Fibroblast of skin of right biceps (primary cell): ENCODE data around the gene FBL.
"Not testable (repeated sequence)": the region's sequence is repeated elsewhere in the genome, so short reads cannot be mapped to it uniquely, and the experiment has no call there.

Experiments used
- DNase-seq: peaks from one replicate; pipeline ENCODE4 v3.0.0-alpha.2; 2013

Gene FBL

GRCh38 chr19:39875401-39875864 is 29.3 kb upstream of the FBL start:
- not testable (repeated sequence) for DNase-seq

DNA sequence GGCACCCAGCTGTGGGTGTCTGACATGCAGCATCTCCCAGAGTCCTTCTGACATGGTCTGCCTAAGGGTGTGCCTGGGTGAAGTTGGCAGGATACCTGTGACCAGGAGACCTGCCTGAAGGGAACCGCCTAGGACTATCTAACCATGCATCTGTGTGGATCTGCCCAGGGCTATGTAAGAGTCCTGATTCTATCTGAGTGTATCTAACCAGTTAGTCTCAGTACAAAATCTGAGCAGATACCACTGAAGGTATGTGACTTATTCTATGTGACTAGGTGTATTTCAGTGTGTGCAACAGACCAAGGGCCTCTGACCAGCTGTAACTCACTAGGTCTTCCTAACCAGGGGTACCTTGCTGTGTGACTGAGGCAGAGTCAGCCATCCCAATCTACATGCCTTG is 28.2 kb upstream of the FBL start:
- DNase-seq: no peak

GRCh38 chr19:39873385-39873784 is 27.2 kb upstream of the FBL start:
- DNase-seq: no peak

GRCh38 chr19:39871886-39872866 is 26.0 kb upstream of the FBL start:
- no peak for DNase-seq

- no peak for DNase-seq
These were observed 25.2 kb upstream of the FBL start for GRCh38 chr19:39871362-39871761.

DNA sequence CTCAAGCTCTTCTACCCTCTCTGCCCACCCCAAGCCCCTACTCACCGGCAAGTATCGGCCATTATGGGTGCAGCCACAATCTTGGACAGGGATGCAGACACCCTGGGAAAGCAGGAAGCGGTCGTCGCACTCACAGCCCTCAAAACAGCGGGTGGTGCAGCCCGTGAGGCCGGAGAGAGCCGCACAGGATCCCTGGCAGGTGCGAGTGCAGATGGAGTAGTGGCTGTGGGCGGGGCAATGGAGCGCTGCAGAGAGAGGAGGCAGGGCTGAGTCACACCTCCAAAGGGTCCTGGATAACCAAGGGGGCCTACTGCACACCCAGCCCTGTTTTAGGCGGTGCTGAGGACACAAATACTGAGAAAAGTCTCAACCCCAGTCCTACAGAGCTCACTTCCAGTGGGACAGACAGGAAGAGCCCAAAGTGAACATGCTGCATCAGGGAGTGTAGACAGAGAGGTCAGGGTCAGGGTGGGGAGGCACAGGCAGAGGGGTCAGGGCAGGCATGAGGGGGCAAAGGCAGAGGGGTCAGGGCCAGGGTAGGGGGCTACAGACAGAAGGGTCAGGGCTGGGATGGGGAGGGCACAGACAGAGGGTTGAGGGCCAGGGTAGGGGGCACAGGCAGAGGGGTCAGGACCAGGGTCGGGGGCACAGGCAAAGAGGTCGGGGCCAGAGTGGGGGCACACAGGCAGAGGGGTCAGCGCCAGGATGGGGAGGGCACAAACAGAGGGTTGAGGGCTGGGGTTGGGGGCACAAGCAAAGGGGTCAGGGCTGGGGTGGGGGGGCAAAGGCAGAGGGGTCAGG is 24.2 kb upstream of the FBL start:
- no peak for DNase-seq

- DNase-seq: no peak
These were observed 21.8 kb upstream of the FBL start for GRCh38 chr19:39867952-39868351.

DNA sequence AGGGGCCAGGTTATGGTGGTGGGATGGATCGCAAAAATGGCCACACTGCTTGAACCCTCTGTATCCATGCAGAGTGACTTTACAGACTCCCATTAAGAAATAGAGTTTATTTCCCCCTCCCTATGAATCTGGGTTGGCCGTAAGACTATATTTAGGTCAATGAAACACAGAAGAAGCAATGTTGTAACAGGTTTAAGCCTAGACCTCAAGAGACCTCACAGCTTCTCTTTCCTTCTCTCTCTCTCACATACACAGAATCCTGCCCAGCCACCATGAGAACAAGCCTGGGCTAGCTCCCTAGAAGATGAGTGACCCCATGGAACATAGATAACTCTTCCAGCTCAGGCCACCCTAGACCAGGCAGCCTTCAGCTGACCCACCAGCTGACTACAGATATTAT is 21.0 kb upstream of the FBL start:
- no peak for DNase-seq

DNA sequence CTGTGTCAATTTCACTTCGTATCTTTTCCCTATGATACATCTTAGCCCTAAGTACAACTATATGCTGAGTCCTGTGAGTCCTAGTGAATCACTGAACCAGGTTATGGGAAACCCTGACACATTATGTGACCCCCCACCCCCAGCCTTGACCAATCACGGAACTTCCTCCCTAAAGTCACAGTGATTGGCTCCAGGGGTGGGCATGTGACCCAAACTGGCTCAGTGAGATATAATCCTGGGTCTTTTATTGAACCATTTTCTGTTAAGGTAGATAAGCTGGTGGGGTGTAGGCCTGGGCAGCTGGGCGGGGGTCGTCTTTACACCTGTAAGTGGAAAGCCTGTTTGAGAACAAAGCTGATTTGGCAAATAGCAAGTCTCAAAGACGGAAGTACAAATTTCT is 19.8 kb upstream of the FBL start:
- no peak for DNase-seq

GRCh38 chr19:39865186-39865585 is 19.0 kb upstream of the FBL start:
- DNase-seq: no peak

DNA sequence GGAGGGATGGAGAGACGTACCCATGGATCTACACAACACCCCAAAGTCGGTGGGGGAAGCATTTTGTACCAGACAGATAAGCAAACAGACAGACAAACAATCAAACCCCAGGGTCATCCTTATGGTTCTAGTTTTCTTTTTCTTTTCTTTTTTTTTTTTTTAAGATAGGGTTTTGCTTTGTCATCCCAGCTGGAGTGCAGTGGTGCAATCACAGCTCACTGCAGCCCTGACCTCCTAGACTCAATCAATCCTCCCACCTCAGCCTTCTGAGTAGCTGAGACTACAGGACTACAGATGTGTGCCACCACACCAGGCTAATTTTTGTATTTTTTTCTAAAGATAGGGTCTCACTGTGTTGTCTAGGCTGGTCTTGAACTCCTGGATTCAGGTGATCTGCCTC is 17.9 kb upstream of the FBL start:
- no peak for DNase-seq

DNA sequence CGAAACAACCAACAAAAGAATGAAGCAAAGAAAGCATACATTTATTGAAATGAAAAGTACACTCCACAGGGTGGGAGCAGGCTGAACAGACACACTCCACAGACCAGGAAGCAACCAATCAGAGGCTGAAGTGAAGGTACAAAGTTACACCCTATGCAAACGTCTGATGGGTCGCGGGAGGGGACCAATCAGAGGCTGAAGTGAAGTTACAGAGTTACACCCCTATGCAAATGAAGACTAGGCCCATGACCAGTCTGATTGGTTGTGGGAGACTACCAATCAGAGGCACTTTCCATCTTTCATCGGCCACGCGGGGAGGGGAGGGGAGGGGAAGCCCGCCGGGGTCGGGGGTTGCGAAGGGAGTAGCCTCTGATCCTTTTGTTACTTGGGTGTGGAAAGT is 12.4 kb upstream of the FBL start:
- peak; percentile 11 for DNase-seq

DNA sequence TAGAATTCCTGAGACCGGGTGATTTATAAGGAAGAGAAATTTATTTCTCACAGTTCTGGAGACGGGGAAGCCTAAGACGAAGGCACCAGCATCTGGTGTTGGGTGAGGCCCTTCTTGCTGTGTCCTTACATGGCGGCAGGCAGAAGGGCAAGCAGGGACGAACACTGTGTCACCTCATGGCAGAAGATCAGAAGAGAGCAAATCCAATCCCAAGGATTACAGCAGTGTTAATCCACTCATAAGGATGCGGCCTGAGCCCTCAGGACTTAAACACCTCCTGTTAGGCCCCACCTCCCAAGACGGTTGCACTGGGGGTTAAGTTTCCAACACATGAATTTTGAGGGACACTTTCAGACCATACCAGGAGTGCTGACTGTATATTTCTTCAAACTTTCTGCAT is 6.7 kb upstream of the FBL start:
- no peak for DNase-seq

DNA sequence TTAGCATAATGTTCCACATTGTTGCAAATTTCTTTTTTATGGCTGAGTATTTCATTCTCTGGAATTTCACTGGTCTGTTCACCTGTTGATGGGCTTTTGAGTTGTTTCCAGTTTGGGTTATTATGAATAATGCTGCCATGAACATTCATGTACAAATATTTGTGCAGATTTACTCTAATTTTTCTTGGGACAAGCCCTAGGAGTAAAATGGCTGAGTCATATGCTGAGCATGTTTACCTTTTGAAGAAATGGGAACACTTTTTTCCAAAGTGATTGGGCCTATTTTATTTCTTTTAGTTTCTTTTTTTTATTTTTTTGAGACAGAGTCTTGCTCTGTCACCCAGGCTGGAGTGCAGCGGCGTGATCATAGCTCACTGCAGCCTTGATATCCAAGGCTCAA is 4.7 kb upstream of the FBL start:
- no peak for DNase-seq

GRCh38 chr19:39848392-39848791 is 2.2 kb upstream of the FBL start:
- no peak for DNase-seq

GRCh38 chr19:39847525-39847924 is 1.3 kb upstream of the FBL start:
- DNase-seq: no peak

- DNase-seq: peak; percentile 33
These were observed 703 bp upstream of the FBL start for GRCh38 chr19:39846678-39847486.

- peak; percentile 28 for DNase-seq
These were observed 621 bp downstream of the FBL start for GRCh38 chr19:39845584-39845932.

DNA sequence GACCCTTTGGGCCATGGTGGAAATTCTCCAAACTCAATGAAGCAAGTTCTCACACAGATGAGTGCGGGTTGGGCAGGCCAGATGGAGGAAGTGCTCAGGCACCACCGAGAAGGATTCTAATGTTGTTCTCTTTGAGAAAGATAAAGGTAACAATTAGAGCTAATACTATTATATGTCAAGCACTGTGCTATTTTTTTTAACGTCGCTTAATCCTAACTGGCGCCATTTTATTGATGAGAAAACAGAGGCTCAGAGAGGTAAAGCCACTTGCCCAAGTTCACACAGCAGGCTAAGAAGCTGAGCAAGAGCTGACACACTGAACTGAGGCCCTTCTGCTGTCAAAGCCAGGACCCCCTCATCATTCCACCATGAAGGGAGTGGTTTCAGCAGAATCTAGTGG is 1.0 kb downstream of the FBL start:
- DNase-seq: no peak

DNA sequence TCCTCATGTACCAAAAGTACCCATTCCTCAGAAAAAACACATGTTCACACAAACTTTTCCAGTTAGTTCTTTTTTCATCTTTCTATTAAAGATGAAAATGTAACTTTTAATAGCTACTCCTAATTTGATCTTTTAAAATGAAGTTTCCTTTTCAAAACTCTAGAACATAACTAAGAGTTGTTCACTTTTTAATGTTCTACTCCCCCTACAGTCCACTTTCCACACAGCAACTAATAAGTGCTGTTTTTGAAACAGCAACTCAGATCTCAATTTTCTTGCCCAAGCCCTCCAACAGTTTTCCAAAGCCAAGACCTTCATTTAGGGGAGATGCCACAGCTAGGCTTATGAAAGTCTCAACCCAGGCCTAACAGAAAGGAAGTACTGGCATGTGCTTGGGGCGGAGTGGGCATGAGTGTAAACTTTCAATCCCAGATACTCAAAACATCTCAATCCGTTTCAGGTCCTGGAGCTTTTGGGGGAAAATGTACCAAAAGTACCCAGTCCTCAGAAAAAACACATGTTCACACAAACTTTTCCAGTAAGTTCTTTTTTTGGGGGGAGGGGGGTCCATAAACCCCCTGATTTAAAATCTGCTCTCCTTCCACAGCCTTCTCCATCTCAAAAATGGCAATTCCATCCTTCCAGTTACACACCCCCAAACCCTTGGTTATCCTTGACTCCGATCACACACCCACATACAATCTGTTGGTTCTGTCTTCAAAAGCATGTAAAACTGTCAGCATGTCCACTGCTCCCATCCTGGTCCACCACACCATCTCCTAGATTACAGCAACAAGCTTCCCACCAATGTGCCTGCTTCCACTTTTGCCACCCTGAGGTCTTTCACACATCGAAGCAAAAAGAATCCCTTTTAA is 2.0 kb downstream of the FBL start:
- peak; percentile 45 for DNase-seq

DNA sequence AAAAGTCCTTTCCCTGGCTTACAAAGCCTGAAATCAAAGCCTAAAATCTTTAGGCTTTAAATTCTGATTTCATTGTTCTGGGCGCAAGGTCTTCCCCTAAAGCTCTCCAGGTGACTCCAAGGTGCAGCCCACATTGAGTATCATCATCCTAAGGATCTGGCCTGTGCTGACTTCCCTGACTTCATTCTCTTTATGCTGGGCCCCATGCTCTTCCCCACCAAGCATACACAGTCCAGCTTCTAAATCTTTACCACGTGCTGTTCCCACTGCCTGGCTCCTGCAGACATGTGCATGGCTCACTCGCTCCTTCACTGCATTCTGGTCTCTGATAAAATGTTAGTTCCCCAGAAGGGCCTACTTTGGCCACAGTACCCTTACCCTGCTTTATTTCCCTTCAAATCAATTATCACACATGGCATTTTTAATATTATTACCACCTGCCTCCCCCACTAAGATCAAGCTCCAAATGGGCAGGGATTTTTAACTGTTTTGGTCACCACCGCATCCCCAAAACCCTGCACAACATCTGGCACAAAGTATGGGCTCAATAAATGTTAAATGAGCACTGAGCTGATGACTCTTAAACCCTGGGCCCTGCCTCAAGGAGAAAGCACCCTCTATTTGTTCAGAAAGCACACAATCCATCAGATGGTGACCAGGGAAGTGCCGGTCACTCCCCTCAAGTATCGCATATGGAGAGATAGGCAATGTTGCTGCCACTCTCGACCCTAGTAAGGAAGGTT is 3.3 kb downstream of the FBL start:
- DNase-seq: no peak
